Mucosa of descending colon (tissue), 3 donors: ENCODE data around the gene CD300E. TPM values are rescaled to one million over a fixed set of nuclear protein-coding genes. Genes with fewer than 3 reads are reported as not detected.

Experiments used
- ATAC-seq: fragments of 200-7000 bp; cut with Tn5 transposase; one replicate; pipeline ENCODE4 v1.9.1; 2020; ENCODE audit warnings: mild to moderate bottlenecking, moderate library complexity
- DNase-seq, 3 donors: peaks; one replicate each; pipeline ENCODE4 v3.0.0-alpha.2; 2020
- H3K36me3 ChIP-seq: fragments of 200-600 bp; one replicate; pipeline ENCODE4 v1.8.0; 2021; ENCODE audit warnings: low read depth, mild to moderate bottlenecking
- H3K4me1 ChIP-seq: fragments of 200-600 bp; one replicate; pipeline ENCODE4 v1.8.0; 2021; ENCODE audit warnings: low read depth, mild to moderate bottlenecking
- H3K4me3 ChIP-seq: fragments of 200-600 bp; one replicate; pipeline ENCODE4 v1.8.0; 2021; ENCODE audit warnings: mild to moderate bottlenecking
- H3K9me3 ChIP-seq: fragments of 200-600 bp; one replicate; pipeline ENCODE4 v1.8.0; 2021; ENCODE audit warnings: mild to moderate bottlenecking
- CTCF ChIP-seq: fragments of 200-600 bp; IDR thresholded peaks from one replicate; pipeline ENCODE4 v1.8.0; 2022; ENCODE audit warnings: antibody characterized with exemption, mild to moderate bottlenecking
- intact Hi-C, 2 donors: fragments of 100-400 bp; cut with DNase I in 1 of 2; cut with micrococcal nuclease in 1 of 2; formaldehyde crosslinking; loops; one replicate each; pipeline versions ENCODE4 v1.11.0 to v1.11.1; 2022; cut with DNase I, micrococcal nuclease
- total RNA-seq, 3 donors: library from RNA; stranded (reverse); fragmentation: NEBNext Ultra II Directional in 2 of 3; extraction: Animal tissue kit (Norgen Biotek cat#: 25700) in 2 of 3; gene quantifications; one replicate each; pipeline versions ENCODE4 v1.2.1 to v1.2.4, GENCODE V29; 2021 to 2023
- donor health status: DM: no; HTN: no; CAD: no; lungs with moderate emphysema.
- donor health status: DM: no; HTN: no; CAD: no.
- donor health status: DM: no; HTN: yes; CAD: no.

Gene CD300E
- total RNA-seq, 3 donors from 2014 or later: 0.47 to 0.53 TPM; not detected in 1

DNA sequence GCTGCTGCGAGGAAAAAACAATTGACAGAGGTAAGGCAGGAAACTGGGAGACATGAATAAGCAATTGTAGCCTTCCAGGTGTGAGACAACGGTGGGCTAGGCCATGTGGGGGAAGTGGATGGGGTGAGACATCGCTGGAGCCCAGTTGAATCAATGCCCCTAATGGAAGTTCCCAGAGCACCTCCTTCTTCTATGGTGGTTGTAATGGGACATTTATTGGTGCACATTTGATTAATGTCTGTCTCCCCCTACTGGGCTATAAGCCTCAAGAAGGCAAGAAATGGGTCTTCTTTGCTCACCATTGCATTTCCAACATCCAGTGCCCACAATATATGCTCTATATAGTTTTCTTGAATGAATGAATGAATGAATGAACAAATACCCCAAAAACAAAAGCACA lies 22.7 kb upstream of the CD300E start:
- no peak for TF ChIP-seq CTCF
- Histone ChIP-seq H3K36me3 (no peaks in the 10 kb centered on the region), H3K4me3 (no peak overlapping the region), H3K9me3 (no peaks in the 10 kb centered on the region), H3K4me1 (no peaks in the 10 kb centered on the region)
- intact Hi-C loops: no loop called here
- DNase-seq (no peak), ATAC-seq (no peak)

DNA sequence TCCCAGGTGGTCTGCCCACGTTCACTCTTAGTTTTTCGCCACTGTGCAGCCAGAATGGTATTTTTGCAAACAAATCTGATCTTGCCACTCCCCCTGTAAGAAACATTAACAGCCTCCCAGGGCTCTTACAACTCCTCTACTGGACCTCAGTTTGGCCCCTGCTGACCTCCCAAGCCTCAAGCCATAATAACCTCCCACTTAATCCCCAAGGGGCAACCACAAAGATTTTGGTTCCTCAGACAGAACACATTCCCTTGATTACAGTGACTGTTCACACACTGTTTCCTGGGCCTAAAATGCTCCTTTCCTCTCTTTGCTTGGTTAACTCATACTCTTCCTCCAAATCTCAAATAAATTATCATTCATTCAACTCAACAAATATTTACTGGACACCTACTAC lies 21.5 kb upstream of the CD300E start:
- Histone ChIP-seq H3K4me3 (no peak overlapping the region), H3K36me3 (no peaks in the 10 kb centered on the region), H3K4me1 (no peaks in the 10 kb centered on the region), H3K9me3 (no peaks in the 10 kb centered on the region)
- ATAC-seq: no peak
- DNase-seq: no peak
- intact Hi-C loops: no loop called here
- TF ChIP-seq CTCF: no peak

GRCh38 chr17:74644419-74644818 lies 20.9 kb upstream of the CD300E start:
- no peak for DNase-seq
- ATAC-seq: no peak
- no peak for TF ChIP-seq CTCF
- intact Hi-C loops: no loop called here
- H3K4me3 ChIP-seq: no peak overlapping the region
- H3K9me3 ChIP-seq: no peaks in the 10 kb centered on the region
- no peaks in the 10 kb centered on the region for H3K36me3 ChIP-seq
- no peaks in the 10 kb centered on the region for H3K4me1 ChIP-seq

DNA sequence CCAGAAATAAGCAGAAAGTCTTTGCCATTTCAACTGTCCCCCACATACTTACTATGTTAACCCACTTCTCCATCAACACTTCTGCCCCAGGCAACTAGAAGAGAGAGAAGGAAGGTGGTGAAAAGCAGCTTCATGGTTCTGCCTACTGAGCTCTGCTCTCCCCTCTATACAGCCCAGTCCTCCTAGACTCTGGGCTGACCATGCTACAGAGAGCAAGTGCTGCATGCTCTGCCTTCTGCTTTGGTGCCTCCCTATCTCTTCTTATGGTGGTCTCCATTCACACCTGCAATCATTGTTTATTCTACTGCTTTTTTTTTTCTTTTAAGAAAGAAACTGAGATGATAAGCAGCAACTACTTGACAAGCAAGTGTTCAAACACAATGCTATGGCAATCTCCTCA lies 20.3 kb upstream of the CD300E start:
- Histone ChIP-seq H3K9me3 (no peaks in the 10 kb centered on the region), H3K4me3 (no peak overlapping the region), H3K4me1 (no peaks in the 10 kb centered on the region), H3K36me3 (no peaks in the 10 kb centered on the region)
- intact Hi-C loops: no loop called here
- no peak for DNase-seq
- TF ChIP-seq CTCF: no peak
- no peak for ATAC-seq

- TF ChIP-seq CTCF: no peak
- Histone ChIP-seq H3K4me1 (no peaks in the 10 kb centered on the region), H3K9me3 (no peaks in the 10 kb centered on the region), H3K4me3 (no peak overlapping the region), H3K36me3 (no peaks in the 10 kb centered on the region)
- DNase-seq: no peak
- intact Hi-C loops: no loop called here
- ATAC-seq: no peak
Observed at GRCh38 chr17:74642995-74643394, 19.5 kb upstream of the CD300E start.

DNA sequence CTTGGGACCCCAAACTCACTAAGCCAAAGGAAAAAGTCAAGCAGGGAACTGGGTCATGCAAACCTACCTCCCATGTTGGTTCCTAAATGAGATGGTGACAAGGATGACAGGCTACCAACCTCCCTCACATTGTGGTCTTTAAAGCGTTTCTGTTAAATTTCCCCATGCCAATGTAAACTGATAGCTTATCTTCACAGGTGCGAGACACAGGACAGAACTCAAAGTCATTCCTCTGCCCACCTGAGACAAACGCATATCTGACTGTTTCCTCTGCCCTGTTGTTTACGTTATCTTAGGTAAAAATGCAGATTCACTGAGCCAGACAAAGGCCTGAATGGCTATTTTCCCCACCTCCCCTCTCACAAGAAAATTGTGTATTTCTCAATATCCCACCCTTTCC lies 19.0 kb upstream of the CD300E start:
- Histone ChIP-seq H3K9me3 (no peaks in the 10 kb centered on the region), H3K4me1 (no peaks in the 10 kb centered on the region), H3K36me3 (no peaks in the 10 kb centered on the region), H3K4me3 (no peak overlapping the region)
- intact Hi-C loops: no loop called here
- no peak for DNase-seq
- no peak for ATAC-seq
- TF ChIP-seq CTCF: no peak
